Stimulated activated CD4-positive, alpha-beta T cell treated with anti-CD3 and anti-CD28 coated beads, Interleukin-12 subunit alpha, Interleukin-12 subunit beta, amount 100 ng/mL, for 48 hours (primary cell): ENCODE data around the gene BMP6.

Experiments
- DNase-seq, 3 donors: peaks; one replicate each; pipeline ENCODE4 v3.0.0-alpha.2; 2020; ENCODE audit warnings: low read depth in 2 of 3, low spot score in 1 of 3

The BMP6 gene

DNA sequence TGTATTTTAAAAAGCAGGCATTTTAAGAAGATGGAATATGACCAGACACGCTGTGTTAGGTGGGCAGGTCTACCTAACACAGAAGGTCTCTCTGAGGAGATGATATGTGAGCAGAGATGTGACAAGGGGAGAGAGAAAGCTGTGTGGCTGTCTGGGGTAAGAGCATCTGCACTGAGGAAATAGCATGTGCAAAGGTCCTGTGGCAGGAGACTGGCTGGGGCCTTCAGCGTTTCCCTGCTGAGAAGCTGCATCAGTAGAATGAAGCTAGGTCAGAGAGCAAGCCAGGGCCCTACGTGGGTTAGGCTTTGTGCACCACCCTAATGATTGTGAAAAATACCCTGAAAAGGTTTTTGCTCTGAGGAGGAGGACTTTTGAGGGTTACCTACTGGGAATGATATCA, 97.7 kb downstream of the BMP6 start:
- DNase-seq = no peak

DNA sequence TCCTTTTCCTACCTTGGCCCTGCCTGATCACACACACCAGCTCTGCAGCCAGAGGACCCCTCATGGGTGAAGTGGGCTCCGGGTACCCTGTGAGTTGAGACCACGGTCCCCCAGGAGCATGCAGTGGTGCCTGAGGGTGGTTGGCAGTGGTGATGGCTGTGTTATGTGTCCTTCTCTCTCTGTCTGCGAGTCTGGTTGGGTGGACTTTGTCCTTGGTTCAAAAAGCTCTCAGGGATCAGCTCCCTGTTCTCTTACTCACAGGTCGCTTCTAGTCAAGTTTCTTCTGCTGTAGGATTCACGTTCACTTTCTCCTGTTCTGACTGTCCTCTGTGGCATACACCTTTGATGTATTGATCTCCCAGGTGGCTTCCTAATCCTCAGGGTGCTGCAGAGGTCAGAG, 100.1 kb downstream of the BMP6 start:
- DNase-seq = no peak

DNA sequence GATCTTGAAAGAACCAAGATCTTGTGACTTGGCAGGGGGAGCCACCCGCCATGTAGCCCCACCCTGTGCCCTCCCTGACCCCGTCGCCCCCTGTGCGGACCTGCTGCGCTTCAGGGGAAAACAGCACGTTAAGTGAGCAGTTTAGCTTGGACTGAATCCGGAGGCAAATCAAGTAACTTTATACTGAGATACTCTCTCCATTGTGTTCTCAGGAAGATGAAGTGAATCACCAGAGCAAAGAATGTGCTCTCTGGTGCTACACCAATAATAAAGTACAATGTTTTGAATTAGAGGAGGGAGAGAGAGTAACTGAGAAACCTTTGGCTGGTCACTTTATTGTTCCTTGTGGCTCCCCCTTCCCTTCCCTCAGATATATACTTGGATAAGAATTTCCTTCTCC, 101.2 kb downstream of the BMP6 start:
- no peak for DNase-seq

DNA sequence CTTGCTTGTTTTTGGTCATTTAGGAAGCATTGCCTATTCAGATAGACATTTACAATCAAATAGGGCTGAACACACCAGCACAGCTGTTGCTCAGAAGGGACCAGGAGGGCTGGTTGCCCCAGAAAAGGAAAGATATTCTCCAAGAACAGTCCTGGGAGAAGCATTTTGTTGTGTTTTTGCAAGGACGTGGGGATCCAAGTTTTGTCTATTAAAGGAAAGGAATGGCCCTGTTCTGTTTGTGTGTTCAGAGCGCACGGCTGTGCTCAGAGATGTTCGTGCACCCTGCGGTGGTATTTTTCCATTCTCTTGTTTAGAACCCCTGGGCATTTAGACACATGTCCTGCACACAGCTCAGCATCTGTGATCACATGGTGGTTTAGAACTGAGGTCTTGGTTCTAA, 102.2 kb downstream of the BMP6 start:
- no peak for DNase-seq

DNA sequence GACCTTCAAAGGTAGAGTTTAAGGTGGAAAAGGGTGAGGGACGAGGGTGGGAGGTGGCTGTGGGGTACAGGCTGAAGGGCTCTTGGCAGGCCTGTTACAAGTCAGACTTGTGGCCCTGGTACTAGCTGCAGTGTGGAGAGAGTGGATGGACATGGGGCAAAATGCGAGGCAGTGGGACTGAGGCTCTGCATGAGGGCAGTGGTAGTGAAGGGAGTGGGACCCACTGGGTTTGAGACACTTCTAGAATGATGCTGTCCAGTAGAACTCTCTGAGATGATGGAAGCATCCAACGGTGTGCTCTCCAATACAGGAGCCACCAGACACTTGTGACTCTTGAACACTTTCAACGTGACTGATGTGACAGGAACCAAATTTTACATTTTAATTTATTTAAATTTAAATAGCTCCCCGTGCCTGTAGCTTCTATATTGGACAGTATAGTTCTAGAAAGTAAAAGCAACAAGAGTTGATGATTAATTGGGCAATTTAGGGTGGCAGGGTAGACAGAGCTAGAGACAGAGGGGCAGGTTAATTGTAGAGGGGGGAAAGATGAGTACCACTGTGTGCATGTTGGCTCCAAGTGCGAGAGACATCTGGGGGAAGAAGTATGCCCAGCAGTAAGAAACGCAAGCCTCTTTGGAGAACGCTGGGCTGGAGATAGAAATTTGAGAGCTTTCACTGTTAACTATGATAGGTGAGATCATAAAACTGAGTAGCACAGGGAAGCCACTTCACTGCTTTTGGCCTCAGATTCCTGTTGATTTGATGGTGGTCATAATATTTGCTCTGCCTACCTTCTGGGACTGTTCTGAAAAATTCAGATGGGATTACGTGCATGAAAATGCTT, 107.2 kb downstream of the BMP6 start:
- no peak for DNase-seq

DNA sequence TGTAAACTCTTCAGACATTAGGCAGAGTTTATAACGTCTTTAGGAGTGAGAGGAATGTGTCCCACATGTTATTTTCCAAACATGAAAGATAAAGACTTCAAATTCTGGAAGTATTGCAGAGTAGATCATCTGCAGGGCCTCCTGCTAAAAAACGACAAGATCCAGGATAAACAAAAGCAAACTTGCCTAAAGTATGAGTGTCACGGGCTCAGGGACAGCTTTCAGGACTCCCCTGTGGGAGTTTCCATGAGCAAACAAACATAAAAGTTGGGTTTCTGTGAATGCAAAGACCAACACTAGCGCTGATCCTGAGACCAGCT, 107.8 kb downstream of the BMP6 start:
- DNase-seq = no peak

DNA sequence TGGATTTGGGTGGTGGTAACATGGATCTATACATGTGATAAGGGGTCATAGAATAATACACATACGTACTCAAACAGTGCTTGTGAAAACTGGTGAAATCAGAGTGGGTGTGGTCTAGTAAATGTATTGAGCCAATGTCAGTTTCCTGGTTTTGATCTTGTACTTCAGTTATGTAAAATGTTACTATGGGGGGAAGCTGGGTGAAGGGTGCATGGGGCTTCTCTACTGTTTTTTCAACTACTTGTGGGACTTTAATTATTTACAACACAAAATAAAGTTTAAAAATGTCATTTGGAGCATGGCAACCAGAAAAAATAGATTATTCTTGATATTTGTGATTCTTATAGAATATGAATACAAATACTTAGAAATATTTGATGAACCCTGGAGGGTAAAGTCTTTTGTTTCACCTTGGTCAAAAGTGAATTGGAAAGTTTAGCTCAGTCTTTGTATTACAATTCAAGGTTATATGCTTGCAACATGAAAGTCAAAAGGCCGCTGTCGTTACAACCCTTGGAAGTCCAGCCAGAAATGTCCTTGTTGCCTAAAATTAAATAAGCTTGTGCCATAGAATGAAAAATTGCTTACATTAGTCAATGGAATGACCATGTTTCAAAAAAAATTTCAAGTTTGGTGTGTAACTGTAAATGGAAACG, 110.6 kb downstream of the BMP6 start:
- no peak for DNase-seq

DNA sequence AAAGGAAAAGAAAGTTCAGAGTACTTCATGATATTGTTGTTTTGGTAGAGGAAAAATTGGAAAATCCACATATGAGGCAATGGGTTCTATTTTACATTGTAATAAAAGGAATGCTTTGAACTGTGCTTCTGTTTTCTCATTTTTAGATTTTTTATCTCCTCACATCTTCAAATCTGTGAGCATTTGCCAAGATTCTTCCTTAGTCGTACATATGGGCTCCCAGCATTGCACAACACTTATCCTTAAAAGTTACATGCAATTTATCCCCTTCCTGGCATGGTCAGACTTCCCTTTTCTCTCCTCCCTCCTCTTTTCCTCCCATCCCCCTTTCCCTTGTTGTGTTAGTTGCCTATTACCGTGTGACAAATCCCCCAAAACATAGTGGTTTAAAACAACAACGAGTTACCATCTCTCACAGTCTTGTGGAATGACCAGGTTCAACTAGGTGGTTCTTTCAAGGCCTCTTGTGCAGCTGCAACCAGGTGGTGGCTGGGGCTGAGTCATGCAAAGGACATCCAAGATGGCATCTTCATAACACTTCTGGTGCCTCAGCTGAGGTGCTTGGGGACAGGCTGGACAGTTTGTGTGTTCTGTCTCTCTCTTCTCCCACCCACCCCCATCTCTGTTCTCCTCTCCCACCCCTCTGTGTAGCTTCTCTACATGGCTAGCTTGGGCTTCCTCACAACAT, 116.0 kb downstream of the BMP6 start:
- DNase-seq = no peak

DNA sequence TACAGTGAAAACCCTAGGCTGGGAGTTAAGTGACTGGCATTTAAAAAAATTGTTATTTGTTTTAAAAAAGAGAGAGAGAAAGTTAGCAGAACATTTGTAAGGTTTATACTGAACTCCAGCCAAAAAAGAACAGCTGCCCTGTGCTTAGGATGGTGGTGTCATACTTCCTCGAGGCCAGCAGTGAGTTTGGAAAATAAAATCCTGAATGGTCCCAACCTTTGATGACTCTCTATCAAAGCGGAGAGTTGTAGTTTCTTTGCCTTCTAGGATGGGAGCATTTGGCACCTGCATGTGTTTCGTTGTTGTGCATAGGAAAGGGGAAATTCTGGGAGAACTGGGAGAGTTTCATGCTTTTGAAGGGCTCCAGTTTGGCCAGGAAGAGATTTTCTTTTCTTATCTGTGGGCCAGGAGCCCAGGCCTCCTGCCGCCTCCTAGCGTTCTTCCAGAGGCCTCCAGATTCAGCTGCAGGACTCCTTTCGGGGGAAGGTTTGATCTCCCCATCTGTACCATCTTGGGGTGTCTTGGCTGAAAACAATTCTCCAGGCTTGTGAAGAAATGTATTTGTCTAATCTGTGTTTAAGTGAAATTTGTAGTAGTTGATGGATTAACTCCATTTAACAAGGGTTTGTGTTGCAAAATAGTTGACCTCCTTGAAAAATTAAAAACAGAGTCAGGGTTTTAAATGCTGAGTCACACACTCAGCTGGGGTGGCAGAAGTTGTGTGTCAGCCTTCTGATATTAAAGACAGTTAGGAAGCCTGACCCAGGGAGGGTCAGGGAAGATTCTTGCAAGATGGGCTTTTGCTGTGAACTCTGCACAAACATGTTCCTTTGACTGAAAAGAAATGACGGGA, 121.3 kb downstream of the BMP6 start:
- DNase-seq = no peak

DNA sequence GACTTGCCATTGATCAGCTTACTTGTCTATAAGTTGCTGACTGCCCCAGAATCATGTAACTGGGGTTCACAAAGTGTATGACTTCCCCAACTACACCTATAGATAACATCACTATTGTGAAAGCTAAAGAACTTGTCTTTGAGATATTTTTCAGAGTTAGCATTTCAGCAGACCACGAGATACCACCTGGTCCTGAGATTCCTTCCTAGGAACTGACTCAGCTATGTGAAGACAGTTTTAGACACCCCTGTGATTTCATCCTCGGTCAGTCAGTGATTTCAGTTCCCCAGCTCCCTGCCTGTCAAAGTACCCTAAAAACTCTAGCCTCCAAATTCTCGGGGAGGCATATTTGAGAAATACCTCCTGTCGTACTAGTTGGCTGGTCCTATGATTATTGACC, 122.3 kb downstream of the BMP6 start:
- no peak for DNase-seq

DNA sequence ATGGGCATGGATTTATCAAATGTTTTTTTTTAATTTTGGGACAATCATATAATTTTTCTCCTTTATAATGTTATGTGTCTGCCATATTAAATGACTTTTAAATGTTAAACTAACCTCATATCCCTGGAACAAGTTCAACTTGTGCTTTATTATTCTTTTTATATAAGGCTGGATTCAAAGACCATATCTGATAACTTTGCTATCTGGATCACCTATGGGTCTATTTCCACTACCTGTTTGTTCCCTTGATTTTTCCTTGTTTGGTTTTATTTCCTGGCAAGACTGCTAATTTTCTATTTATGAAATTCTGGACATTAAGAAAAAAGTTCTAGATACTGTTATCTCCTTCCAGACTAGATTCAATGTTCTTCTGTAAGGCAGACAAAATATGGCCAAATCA, 125.9 kb downstream of the BMP6 start:
- no peak for DNase-seq

DNA sequence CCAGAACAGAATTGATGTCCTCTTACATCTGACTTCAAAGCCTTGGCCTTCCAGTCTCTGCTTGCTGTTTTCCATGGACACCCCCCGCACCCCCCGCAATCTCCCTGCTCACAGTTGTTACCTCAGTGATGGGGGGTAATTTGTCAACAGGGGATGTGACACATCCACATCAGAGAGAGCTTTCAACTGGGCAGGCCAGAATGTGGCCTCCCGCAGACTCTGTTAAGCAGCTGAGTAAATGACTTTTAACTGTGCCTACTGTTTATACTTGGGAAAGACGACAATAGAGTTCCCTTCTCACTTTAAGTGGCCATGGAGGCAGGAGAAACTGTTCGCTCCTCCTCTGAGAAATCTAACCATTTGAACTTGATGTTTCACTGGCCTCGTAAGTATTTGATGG, 133.7 kb downstream of the BMP6 start:
- no peak for DNase-seq

DNA sequence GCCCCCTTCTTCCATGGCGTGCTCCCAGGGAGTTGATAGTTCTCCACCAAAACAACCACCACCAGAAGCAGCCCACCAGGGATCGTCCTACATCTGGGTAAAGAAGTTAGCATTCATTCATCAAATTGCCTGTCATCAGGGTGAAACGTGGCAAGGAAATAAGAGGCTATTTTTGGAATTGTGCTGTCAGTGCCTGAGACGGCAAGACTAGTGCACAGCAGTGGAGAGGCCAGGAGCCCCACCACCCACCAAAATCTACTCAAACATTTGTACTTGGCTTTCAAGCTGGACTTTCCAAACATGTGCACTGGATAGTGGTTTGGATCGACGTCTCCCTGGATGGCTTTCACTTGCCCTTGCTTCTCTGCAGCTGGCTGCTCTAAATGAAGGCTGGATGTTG, 139.9 kb downstream of the BMP6 start:
- no peak for DNase-seq

DNA sequence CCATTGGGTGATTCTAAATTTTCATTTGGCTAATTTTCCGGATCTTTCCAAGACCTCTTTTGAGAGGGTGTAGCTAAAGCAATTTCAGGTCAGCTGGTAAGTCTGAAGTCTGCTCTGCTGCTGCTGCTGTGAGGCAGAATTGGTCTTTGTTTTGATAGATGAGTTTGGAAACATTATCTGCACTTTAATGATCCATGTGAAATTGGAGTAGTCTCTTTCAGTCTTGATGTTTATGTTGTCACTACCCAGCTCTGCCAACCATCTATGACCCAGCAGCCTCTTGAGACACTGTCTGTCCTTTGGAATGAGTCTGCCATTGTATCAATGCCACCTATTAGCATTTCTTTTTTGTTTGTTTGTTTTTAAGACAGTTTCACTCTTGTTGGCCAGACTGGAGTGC, 140.6 kb downstream of the BMP6 start:
- DNase-seq = no peak

DNA sequence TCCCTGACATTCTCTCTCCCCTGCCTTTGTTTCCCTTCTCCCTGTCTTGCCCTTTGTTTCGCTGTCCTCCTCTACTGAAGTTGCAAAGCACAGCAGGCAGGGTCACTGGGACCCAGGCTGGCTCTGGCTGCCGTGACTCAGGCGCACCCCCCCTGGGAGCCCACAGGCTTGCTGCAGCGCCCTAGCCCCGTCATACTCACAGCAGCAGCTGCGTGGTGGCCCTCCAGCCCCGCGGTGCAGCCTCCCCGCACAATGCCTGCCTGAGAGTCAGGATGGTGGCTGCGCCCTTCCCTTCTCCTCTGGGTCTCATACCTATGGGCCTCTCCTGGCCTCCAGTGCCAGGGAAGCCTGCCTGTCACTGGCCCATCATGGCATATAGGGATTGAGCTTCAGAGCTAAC, 143.0 kb downstream of the BMP6 start:
- no peak for DNase-seq

DNA sequence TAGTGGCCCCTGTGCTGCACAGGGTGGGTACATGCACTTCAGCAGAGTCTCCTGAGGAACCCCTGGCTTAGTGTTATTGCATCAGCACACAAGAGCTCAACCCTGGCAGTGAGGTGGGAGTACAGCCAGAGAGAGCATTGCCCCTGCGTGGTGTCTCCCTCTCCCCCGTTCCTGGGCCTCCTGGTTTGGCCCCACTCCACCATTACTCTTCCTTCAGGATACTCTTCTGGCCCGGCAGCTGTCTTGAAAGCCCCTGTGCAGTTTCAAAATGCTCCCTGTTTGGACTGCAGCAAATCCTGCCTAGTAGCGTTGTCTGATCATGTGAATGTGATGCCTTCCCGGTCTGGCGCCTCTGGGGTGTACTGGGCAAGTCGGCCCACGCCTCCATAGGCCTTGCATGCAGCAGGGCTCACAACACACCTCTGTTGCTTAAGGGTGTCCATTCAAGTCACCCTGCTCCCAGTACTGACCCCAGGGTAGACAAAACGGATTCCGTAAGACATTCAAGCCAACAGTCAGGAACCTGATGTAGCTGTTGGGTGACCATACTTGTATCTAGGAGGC, 152.6 kb downstream of the BMP6 start:
- no peak for DNase-seq

DNA sequence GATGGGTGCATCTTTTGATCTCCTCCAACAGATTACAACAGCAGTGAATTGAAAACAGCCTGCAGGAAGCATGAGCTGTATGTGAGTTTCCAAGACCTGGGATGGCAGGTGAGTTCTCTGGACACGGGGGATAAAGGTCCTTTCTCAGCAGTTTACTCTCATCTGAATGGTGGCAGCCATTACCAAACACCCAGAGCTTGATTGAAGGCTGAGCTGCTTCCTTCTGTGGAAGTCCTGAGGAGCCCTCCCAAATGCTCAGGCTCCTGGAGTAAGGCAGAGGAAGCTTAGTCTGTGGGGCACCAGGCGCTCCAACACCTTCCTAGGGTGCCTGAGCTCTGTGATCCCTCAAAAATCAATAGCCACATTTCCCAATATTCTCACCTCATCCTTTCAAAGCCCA, 153.1 kb downstream of the BMP6 start:
- no peak for DNase-seq

DNA sequence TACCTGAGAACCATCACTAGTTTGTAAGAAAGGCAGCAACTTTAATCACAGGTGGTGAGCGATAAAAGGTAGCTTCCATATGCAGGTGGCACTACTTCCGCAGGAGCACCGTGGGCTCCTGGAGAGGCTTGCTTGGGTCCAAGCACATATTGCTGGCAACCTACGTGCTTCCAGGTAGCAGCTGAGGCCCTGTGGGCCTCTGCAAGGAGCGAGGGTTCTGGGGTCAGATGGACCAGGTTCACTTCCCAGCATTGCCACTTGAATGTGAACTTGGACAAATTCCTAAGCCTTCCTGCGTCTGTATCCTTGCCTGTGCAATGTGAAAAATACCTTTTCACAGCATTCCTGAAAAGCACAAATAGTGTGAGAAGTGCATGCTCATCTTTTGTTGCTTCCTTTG, 153.7 kb downstream of the BMP6 start:
- no peak for DNase-seq

DNA sequence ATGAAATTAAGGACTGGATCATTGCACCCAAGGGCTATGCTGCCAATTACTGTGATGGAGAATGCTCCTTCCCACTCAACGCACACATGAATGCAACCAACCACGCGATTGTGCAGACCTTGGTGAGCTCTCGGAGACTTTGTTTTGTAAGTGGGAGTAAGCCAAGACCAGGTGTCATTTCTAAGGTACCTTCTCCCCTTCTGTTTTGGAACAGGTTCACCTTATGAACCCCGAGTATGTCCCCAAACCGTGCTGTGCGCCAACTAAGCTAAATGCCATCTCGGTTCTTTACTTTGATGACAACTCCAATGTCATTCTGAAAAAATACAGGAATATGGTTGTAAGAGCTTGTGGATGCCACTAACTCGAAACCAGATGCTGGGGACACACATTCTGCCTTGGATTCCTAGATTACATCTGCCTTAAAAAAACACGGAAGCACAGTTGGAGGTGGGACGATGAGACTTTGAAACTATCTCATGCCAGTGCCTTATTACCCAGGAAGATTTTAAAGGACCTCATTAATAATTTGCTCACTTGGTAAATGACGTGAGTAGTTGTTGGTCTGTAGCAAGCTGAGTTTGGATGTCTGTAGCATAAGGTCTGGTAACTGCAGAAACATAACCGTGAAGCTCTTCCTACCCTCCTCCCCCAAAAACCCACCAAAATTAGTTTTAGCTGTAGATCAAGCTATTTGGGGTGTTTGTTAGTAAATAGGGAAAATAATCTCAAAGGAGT, 154.2 kb downstream of the BMP6 start:
- no peak for DNase-seq

DNA sequence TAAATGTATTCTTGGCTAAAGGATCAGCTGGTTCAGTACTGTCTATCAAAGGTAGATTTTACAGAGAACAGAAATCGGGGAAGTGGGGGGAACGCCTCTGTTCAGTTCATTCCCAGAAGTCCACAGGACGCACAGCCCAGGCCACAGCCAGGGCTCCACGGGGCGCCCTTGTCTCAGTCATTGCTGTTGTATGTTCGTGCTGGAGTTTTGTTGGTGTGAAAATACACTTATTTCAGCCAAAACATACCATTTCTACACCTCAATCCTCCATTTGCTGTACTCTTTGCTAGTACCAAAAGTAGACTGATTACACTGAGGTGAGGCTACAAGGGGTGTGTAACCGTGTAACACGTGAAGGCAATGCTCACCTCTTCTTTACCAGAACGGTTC, 154.8 kb downstream of the BMP6 start:
- no peak for DNase-seq
